Esophagus muscularis mucosa (tissue), 4 donors: Measurements from ENCODE around the gene QSOX2. TPM values are rescaled to one million over a fixed set of nuclear protein-coding genes. Genes with fewer than 3 reads are reported as not detected.
"Not testable (repeated sequence)": the region's sequence is repeated elsewhere in the genome, so short reads cannot be mapped to it uniquely, and the experiment has no call there.

Experiments
- DNase-seq: peaks from one replicate; pipeline ENCODE4 v3.0.0-alpha.2; 2017; ENCODE audit errors: extremely low spot score
- H3K27ac ChIP-seq, 4 donors: fragments of 200-600 bp; sonication (generic); replicated peaks in 1 of 4; 1 replicate in 3 of 4; 2 replicates in 1 of 4; pipeline ENCODE4 v1.5.1; 2016 to 2019; ENCODE audit warnings: mild to moderate bottlenecking in 1 of 4
- H3K27me3 ChIP-seq, 4 donors: fragments of 200-600 bp; sonication (generic); one replicate each; pipeline versions ENCODE4 v1.5.1 to v1.6.0; 2016 to 2019
- H3K36me3 ChIP-seq, 4 donors: fragments of 200-600 bp; sonication (generic); one replicate each; pipeline ENCODE4 v1.5.1; 2016 to 2019
- H3K4me1 ChIP-seq, 4 donors: fragments of 200-600 bp; sonication (generic); one replicate each; pipeline ENCODE4 v1.5.1; 2016 to 2019
- H3K4me3 ChIP-seq, 4 donors: fragments of 200-600 bp; sonication (generic); 1 replicate in 2 of 4; 2 replicates in 2 of 4; pipeline ENCODE4 v1.5.1; 2016 to 2019; ENCODE audit warnings: mild to moderate bottlenecking in 4 of 4, moderate library complexity in 1 of 4
- H3K9me3 ChIP-seq, 4 donors: fragments of 200-600 bp; sonication (generic); 1 replicate in 3 of 4; 2 replicates in 1 of 4; pipeline ENCODE4 v1.5.1; 2016 to 2019
- EP300 ChIP-seq: sonication (generic); formaldehyde crosslinking; IDR thresholded peaks from one replicate; pipeline ENCODE4 v1.6.1; 2017; ENCODE audit warnings: antibody characterized with exemption
- POLR2A ChIP-seq: fragments of 450-650 bp; IDR thresholded peaks from one replicate; pipeline ENCODE4 v1.6.1; 2017; ENCODE audit warnings: antibody characterized with exemption, moderate library complexity, mild to moderate bottlenecking, low read depth
- POLR2AphosphoS5 ChIP-seq, 2 donors: sonication (generic); formaldehyde crosslinking; IDR thresholded peaks; one replicate each; pipeline ENCODE4 v1.6.1; 2017; ENCODE audit warnings: antibody characterized with exemption in 2 of 2
- WGBS: methylation state at CpG from one replicate; pipeline ENCODE4 v1.1.5; 2018; 5-methylcytosine and 5-hydroxymethylcytosine counted together
- intact Hi-C: fragments of 100-400 bp; cut with DNase I; formaldehyde crosslinking; loops from one replicate; pipeline ENCODE4 v1.15.1; 2023
- total RNA-seq, 4 donors: library from RNA; depleted of rRNA; stranded (reverse); fragments of >200 nt; gene quantifications; one replicate each; pipeline versions ENCODE4 v1.1.0 to v1.2.1, GENCODE V29; 2016
- TF ChIP-seq, protein P1 (sequence below), 3 experiments: fragments of 200-600 bp in 2 of 3; fragments of 450-650 bp in 1 of 3; sonication (generic) in 2 of 3; IDR thresholded peaks; one replicate each; pipeline ENCODE4 v1.5.1; 2017 to 2019; ENCODE audit warnings: antibody characterized with exemption in 3 of 3, mild to moderate bottlenecking in 2 of 3, moderate library complexity in 1 of 3

Gene QSOX2
- total RNA-seq, 4 donors from 2014 or later, result 5.4 to 7.6 (median 6.3) TPM

DNA sequence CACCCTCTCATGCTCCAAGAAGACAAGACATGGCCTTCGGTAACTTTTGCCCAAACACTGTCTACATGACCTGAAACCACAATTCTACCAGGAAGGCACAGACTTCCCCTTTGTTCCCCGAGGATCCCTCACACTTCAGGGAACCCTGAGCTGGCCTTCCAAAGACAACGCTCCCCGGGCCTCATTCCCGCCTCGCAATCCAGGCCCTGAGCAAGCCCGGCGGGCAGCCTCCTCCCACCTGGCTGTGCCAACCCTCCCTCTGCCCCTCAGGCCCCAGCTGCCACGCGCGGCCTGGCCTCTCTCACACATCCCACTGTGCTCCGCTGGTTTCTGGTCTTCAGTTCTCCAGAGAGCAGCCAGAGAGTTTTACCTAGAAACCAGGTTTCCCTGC is 7.3 kb downstream of the QSOX2 start:
- peaks cover 7 to 42% (median 25%) of the 10 kb centered on the region in 4 donors for H3K36me3 ChIP-seq
- WGBS, result 83% methylated on average over 11 of the region's 12 CpGs
- no peak for DNase-seq
- intact Hi-C loops, result no loop called here
- no peaks in the 10 kb centered on the region for H3K27me3 ChIP-seq
- no peaks in the 10 kb centered on the region for H3K9me3 ChIP-seq
- TF ChIP-seq POLR2AphosphoS5 (IDR thresholded peaks at IDR 0.05), result no peak
- TF ChIP-seq, protein P1, sequence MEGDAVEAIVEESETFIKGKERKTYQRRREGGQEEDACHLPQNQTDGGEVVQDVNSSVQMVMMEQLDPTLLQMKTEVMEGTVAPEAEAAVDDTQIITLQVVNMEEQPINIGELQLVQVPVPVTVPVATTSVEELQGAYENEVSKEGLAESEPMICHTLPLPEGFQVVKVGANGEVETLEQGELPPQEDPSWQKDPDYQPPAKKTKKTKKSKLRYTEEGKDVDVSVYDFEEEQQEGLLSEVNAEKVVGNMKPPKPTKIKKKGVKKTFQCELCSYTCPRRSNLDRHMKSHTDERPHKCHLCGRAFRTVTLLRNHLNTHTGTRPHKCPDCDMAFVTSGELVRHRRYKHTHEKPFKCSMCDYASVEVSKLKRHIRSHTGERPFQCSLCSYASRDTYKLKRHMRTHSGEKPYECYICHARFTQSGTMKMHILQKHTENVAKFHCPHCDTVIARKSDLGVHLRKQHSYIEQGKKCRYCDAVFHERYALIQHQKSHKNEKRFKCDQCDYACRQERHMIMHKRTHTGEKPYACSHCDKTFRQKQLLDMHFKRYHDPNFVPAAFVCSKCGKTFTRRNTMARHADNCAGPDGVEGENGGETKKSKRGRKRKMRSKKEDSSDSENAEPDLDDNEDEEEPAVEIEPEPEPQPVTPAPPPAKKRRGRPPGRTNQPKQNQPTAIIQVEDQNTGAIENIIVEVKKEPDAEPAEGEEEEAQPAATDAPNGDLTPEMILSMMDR (IDR thresholded peaks at IDR 0.05), result no peak
- no peak for TF ChIP-seq EP300
- no peak for TF ChIP-seq POLR2A
- no peak overlapping the region for H3K27ac ChIP-seq
- H3K4me3 ChIP-seq, result no peak overlapping the region
- H3K4me1 ChIP-seq, result peaks cover 9 to 34% (median 22%) of the 10 kb centered on the region in 4 donors

GRCh38 chr9:136237486-136238341 is 7.9 kb downstream of the QSOX2 start:
- no peaks in the 10 kb centered on the region for H3K9me3 ChIP-seq
- TF ChIP-seq POLR2A (no peak), POLR2AphosphoS5 (IDR thresholded peaks at IDR 0.05) (no peak), EP300 (no peak)
- TF ChIP-seq, protein P1 (IDR thresholded peaks at IDR 0.05), result no peak
- intact Hi-C loops, result no loop called here
- no peak overlapping the region for H3K27ac ChIP-seq
- DNase-seq, result no peak
- H3K36me3 ChIP-seq, result peaks cover 7 to 42% (median 25%) of the 10 kb centered on the region in 4 donors
- 87% methylated on average over 12 of the region's 32 CpGs for WGBS
- no peaks in the 10 kb centered on the region for H3K27me3 ChIP-seq
- H3K4me3 ChIP-seq, result no peak overlapping the region
- peaks cover 3 to 33% (median 18%) of the 10 kb centered on the region in 4 donors for H3K4me1 ChIP-seq

GRCh38 chr9:136236471-136237410 is 8.9 kb downstream of the QSOX2 start:
- H3K27me3 ChIP-seq, H3K4me3 ChIP-seq, DNase-seq, intact Hi-C loops, H3K9me3 ChIP-seq, H3K27ac ChIP-seq: not testable (repeated sequence)
- peaks cover 7 to 42% (median 25%) of the 10 kb centered on the region in 4 donors for H3K36me3 ChIP-seq
- peaks cover 0 to 33% (median 16%) of the 10 kb centered on the region in 4 donors for H3K4me1 ChIP-seq
- WGBS, result 98% methylated on average over 24 of the region's 43 CpGs

GRCh38 chr9:136235709-136236455 is 9.7 kb downstream of the QSOX2 start:
- no peak overlapping the region for H3K27ac ChIP-seq
- H3K4me3 ChIP-seq, result no peak overlapping the region
- TF ChIP-seq POLR2AphosphoS5 (IDR thresholded peaks at IDR 0.05) (no peak), POLR2A (no peak), EP300 (no peak)
- TF ChIP-seq, protein P1 (IDR thresholded peaks at IDR 0.05), result no peak
- intact Hi-C loops, result no loop called here
- no peaks in the 10 kb centered on the region for H3K27me3 ChIP-seq
- no peaks in the 10 kb centered on the region for H3K9me3 ChIP-seq
- DNase-seq, result no peak
- H3K4me1 ChIP-seq, result peaks cover 0 to 28% (median 16%) of the 10 kb centered on the region in 4 donors
- H3K36me3 ChIP-seq, result peaks cover 7 to 45% (median 29%) of the 10 kb centered on the region in 4 donors
- WGBS, result 91% methylated on average over 26 of the region's 27 CpGs
